Osteocyte (in vitro differentiated cells): ENCODE data around the gene C2CD4B. TPM values are rescaled to one million over a fixed set of nuclear protein-coding genes. Genes with fewer than 3 reads are reported as not detected.

Experiments used
- DNase-seq: peaks from one replicate; pipeline ENCODE4 v3.0.0; 2021; ENCODE audit warnings: mixed read lengths; ENCODE audit not compliant: unreplicated experiment; ENCODE audit errors: extremely low spot score
- H3K27ac Mint-ChIP-seq: one replicate; pipeline ENCODE4 v1.8.0; 2021; ENCODE audit warnings: mild to moderate bottlenecking, mixed read lengths; ENCODE audit not compliant: unreplicated experiment
- H3K27me3 Mint-ChIP-seq: one replicate; pipeline ENCODE4 v1.8.0; 2021; ENCODE audit warnings: mixed read lengths; ENCODE audit not compliant: unreplicated experiment
- H3K36me3 Mint-ChIP-seq: one replicate; pipeline ENCODE4 v1.8.0; 2021; ENCODE audit warnings: mixed read lengths; ENCODE audit not compliant: unreplicated experiment
- H3K4me1 Mint-ChIP-seq: one replicate; pipeline ENCODE4 v1.8.0; 2021; ENCODE audit warnings: mixed read lengths; ENCODE audit not compliant: unreplicated experiment
- H3K4me3 Mint-ChIP-seq: one replicate; pipeline ENCODE4 v1.8.0; 2021; ENCODE audit warnings: mild to moderate bottlenecking, moderate library complexity, mixed read lengths; ENCODE audit not compliant: unreplicated experiment
- H3K9me3 Mint-ChIP-seq: one replicate; pipeline ENCODE4 v1.8.0; 2021; ENCODE audit warnings: mixed read lengths; ENCODE audit not compliant: unreplicated experiment
- CTCF ChIP-seq: fragments of 200-600 bp; sonication (generic); IDR thresholded peaks from 2 replicates; pipeline ENCODE4 v1.5.0; 2021; ENCODE audit warnings: antibody characterized with exemption, mild to moderate bottlenecking, moderate library complexity
- total RNA-seq: library from RNA; stranded (reverse); gene quantifications from 2 replicates; pipeline ENCODE4 v1.2.1, GENCODE V29; 2021

C2CD4B gene
- total RNA-seq, 1 donor from 2014 or later, result not detected

DNA sequence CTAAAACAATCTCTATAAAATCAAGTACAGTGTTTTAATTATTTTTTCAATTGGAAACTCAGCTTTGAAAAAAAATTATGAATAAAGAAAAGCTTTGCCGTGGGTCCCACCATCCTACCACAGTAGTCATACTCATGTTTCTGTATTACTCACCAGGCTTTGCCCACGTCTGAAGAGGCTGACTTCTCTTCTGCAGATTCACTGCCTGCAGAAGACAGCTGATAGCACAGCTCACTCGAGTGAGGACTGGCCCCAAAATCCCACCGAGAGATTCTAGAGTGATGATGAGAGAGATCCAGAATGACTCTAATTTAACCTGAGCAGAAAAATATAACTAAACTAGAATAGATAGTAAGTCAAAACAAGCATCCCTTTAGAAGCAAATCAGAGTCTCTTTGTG, 11.9 kb downstream of the C2CD4B start:
- Mint-ChIP-seq H3K4me1 (no peaks in the 10 kb centered on the region), H3K27me3 (peaks cover 56% of the 10 kb centered on the region), H3K4me3 (no peak overlapping the region), H3K36me3 (no peaks in the 10 kb centered on the region), H3K9me3 (peaks cover 5% of the 10 kb centered on the region), H3K27ac (no peak overlapping the region)
- no peak for DNase-seq
- no peak for TF ChIP-seq CTCF

DNA sequence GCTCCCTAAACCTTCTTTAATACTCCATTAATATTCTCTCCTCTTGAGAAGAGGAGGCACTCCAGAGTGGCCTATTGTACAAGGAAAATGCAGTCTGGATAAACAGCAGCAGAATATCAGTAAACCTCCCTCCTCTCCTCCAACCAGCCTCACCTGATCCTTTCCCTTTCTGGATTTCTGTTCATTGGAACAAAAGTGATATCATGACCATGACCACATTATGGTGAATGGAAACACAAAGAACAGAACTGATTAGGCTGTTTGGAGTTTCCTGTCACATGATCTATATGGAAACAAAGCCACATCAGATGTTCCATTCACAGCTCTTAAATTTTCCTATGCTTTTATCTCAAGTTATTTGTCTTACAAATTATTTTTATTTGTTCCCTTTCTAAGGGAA, 14.6 kb downstream of the C2CD4B start:
- TF ChIP-seq CTCF, result no peak
- H3K36me3 Mint-ChIP-seq, result no peaks in the 10 kb centered on the region
- H3K4me1 Mint-ChIP-seq, result no peaks in the 10 kb centered on the region
- no peak overlapping the region for H3K4me3 Mint-ChIP-seq
- DNase-seq, result no peak
- peaks cover 52% of the 10 kb centered on the region for H3K27me3 Mint-ChIP-seq
- no peak overlapping the region for H3K27ac Mint-ChIP-seq
- no peaks in the 10 kb centered on the region for H3K9me3 Mint-ChIP-seq

DNA sequence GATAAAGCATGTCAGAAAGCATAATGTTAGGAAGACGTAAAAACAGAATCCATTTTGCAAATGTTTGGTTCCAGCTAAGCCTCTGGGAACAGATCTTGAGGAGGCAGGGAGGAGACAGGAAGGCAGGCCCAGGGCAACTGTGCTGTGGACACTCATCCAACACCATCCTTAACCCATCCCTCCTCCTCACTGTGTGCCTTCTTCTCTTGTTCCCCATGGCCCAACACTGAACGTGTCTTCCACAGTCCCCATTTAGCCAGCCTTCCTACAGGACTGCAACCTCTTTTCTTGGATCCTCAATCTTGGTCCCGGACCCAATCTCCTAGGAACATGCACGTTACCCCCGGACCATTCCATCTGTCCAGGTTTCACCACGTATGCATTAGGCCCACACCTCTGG, 15.4 kb downstream of the C2CD4B start:
- Mint-ChIP-seq H3K36me3 (no peaks in the 10 kb centered on the region), H3K4me1 (no peaks in the 10 kb centered on the region), H3K9me3 (no peaks in the 10 kb centered on the region), H3K27me3 (peaks cover 45% of the 10 kb centered on the region), H3K4me3 (no peak overlapping the region), H3K27ac (no peak overlapping the region)
- TF ChIP-seq CTCF, result no peak
- DNase-seq, result no peak

- H3K4me3 Mint-ChIP-seq, result no peak overlapping the region
- TF ChIP-seq CTCF, result no peak
- peaks cover 28% of the 10 kb centered on the region for H3K27me3 Mint-ChIP-seq
- no peaks in the 10 kb centered on the region for H3K9me3 Mint-ChIP-seq
- H3K27ac Mint-ChIP-seq, result no peak overlapping the region
- H3K4me1 Mint-ChIP-seq, result no peaks in the 10 kb centered on the region
- H3K36me3 Mint-ChIP-seq, result no peaks in the 10 kb centered on the region
- no peak for DNase-seq
Measured at GRCh38 chr15:62147551-62147950, 17.5 kb downstream of the C2CD4B start.

- no peaks in the 10 kb centered on the region for H3K36me3 Mint-ChIP-seq
- no peak overlapping the region for H3K27ac Mint-ChIP-seq
- H3K4me3 Mint-ChIP-seq, result no peak overlapping the region
- peaks cover 31% of the 10 kb centered on the region for H3K27me3 Mint-ChIP-seq
- TF ChIP-seq CTCF, result no peak
- no peak for DNase-seq
- no peaks in the 10 kb centered on the region for H3K9me3 Mint-ChIP-seq
- H3K4me1 Mint-ChIP-seq, result no peaks in the 10 kb centered on the region
Measured at GRCh38 chr15:62147149-62147548, 17.9 kb downstream of the C2CD4B start.
